ENCODE results near the gene RFC3. TPM values are rescaled to one million over a fixed set of nuclear protein-coding genes. Genes with fewer than 3 reads are reported as not detected.

RFC3 gene
- total and polyA plus RNA-seq, 9 of the 15 experiments (the other 6 are each of a cell fraction or from before 2014, with no cell fraction given), result 31.3 to 94.0 (median 54.0) TPM

DNA sequence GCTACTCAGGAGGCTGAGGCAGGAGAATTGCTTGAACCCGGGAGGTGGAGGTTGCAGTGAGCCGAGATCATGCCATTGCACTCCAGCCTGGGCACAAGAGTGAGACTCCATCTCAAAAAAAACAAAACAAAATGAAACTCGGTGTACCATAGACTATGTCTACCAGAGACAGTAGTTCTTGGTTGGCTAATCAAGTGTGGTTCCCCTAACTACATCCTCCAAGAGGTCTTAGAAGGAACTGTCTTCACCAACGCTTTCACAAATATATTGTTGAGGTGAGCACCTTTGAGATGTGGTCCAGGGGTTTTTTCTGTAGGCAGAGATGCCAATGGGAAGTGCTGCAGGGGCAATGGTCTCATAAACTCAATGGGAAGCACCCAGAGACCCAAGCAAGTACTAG, 48.0 kb downstream of the RFC3 start:
- Histone ChIP-seq H3K27me3 (ENCODE audit: control insufficient read depth in 2 of 2, insufficient read depth in 2 of 2, low read length in 2 of 2) (no peaks in the 10 kb centered on the region), H3K9me1 (ENCODE audit: control insufficient read depth, insufficient read depth, low read length) (no peaks in the 10 kb centered on the region), H3K4me3 (no peak overlapping the region), H3K9me3 (replicated peaks; ENCODE audit: control insufficient read depth, insufficient read depth, low read depth, low read length) (no peaks in the 10 kb centered on the region), H3K4me2 (ENCODE audit: insufficient read depth, low read length) (no peak overlapping the region), H3K9ac (ENCODE audit: insufficient read depth in 1 of 2, low read depth in 2 of 2, low read length in 2 of 2) (no peak overlapping the region), H3K79me2 (ENCODE audit: control insufficient read depth, insufficient read depth, low read length) (no peaks in the 10 kb centered on the region), H3K4me1 (replicated peaks in 1 of 2; ENCODE audit: control insufficient read depth in 2 of 2, insufficient read depth in 2 of 2, low read length in 2 of 2) (no peaks in the 10 kb centered on the region), H4K20me1 (replicated peaks; ENCODE audit: control insufficient read depth, insufficient read depth, low read length) (no peaks in the 10 kb centered on the region), H2AFZ (ENCODE audit: low read depth, low read length) (no peak overlapping the region), H3K27ac (ENCODE audit: extremely low read depth, low read depth, low read length) (no peak overlapping the region), H3K36me3 (ENCODE audit: control insufficient read depth, insufficient read depth, low read length) (no peaks in the 10 kb centered on the region)
- intact Hi-C loops (cut with micrococcal nuclease), result no loop called here
- ATAC-seq (no peak), DNase-seq (ENCODE audit: extremely low read depth in 1 of 4, low spot score in 3 of 4) (no peak), FAIRE-seq (no peak)
- BruUV-seq (replicated peaks), result no TSS peak
- POLR2A ChIA-PET, result no interaction called here
- WGBS (ENCODE audit: insufficient coverage, low coverage, missing lambda C conversion rate), result 96% methylated on average over 2 of the region's 4 CpGs
- CTCF ChIA-PET (ENCODE audit: low intra/inter-chr PET ratio), result no interaction called here
- in situ Hi-C loops (cut with MboI), result no loop called here
- TF ChIP-seq, protein P1, sequence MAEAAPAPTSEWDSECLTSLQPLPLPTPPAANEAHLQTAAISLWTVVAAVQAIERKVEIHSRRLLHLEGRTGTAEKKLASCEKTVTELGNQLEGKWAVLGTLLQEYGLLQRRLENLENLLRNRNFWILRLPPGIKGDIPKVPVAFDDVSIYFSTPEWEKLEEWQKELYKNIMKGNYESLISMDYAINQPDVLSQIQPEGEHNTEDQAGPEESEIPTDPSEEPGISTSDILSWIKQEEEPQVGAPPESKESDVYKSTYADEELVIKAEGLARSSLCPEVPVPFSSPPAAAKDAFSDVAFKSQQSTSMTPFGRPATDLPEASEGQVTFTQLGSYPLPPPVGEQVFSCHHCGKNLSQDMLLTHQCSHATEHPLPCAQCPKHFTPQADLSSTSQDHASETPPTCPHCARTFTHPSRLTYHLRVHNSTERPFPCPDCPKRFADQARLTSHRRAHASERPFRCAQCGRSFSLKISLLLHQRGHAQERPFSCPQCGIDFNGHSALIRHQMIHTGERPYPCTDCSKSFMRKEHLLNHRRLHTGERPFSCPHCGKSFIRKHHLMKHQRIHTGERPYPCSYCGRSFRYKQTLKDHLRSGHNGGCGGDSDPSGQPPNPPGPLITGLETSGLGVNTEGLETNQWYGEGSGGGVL (CRISPR knock-in tag; IDR thresholded peaks at IDR 0.05), result no peak
- TF ChIP-seq PML (IDR thresholded peaks at IDR 0.05; ENCODE audit: low read length), result no peak
- TF ChIP-seq BDP1 (IDR thresholded peaks at IDR 0.05; ENCODE audit: insufficient read depth, insufficient read length), result no peak
- TF ChIP-seq ELF4 (CRISPR knock-in tag; IDR thresholded peaks at IDR 0.05), result no peak
- no peak for TF ChIP-seq LCOR (CRISPR knock-in tag; IDR thresholded peaks at IDR 0.05)
- TF ChIP-seq MYNN (IDR thresholded peaks at IDR 0.05), result no peak
- TF ChIP-seq MYNN (CRISPR knock-in tag; IDR thresholded peaks at IDR 0.05), result no peak
- no peak for TF ChIP-seq ZNF232 (CRISPR knock-in tag; IDR thresholded peaks at IDR 0.05)
- TF ChIP-seq E2F3 (CRISPR knock-in tag; IDR thresholded peaks at IDR 0.05), result no peak
- no peak for TF ChIP-seq ZNF449 (CRISPR knock-in tag; IDR thresholded peaks at IDR 0.05)
- TF ChIP-seq ATF2 (CRISPR knock-in tag; IDR thresholded peaks at IDR 0.05), result no peak
- no peak for TF ChIP-seq ZKSCAN1 (IDR thresholded peaks at IDR 0.05; ENCODE audit: low read depth, low read length)
